Ecto neural progenitor cell (in vitro differentiated cells): ENCODE measurements around the gene RNF187.
A peak's percentile ranks its signal among the peaks of the same experiment; 100 is the strongest.
"Not testable (repeated sequence)": the region's sequence is repeated elsewhere in the genome, so short reads cannot be mapped to it uniquely, and the experiment has no call there.

Experiments used
- DNase-seq: peaks from one replicate; pipeline ENCODE4 v3.0.0-alpha.2; 2018; ENCODE audit warnings: low spot score

Gene RNF187

GRCh38 chr1:228488818-228489674 is 1.9 kb downstream of the RNF187 start:
- DNase-seq, result no peak

DNA sequence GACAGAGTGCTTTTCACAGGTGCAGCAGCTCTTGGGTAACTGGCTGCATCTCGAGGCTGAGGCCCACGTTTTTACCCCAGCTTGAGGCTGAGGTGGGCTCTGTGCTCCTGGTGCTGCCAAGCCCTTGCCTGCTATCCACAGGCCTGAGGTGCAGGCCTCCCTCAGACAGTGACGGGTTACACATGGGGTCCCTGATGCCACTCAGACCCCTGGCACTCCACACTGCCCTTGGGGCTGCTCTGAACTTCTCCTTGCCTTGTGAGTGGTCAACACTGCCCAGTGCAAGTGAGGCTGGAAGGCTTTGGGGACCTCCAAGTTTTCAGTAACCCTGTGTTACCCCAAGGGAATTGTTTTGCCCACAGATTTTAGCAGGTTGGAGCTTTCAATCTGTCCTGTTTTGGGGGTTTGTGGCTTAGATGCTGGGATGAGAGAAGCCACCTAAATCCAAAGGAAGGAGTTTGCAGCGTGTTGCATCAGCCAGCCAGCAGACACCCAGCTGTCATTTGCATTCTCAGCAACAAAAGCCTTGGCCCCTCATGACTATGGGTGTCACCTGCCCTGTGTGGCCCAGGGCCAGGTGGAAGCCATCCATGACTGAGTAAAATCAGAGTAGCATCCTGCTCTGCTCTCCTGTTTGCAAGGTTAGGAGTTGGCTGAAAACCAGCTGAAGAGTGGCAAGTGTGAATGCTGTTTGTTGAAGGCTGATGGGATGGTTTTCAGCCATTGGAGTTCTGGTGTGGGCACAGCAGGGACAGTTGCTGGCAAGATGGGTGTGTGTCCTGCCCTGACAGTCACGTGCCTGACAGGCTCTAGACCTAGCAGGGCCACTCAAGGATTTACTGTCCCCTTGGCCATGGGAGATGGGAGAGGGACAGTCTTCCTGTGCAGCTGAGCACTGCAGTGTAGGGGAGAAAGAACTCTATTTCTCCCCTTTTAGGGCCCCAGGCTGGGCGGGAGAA is 3.2 kb downstream of the RNF187 start:
- DNase-seq, result no peak

- DNase-seq, result no peak
Measured at GRCh38 chr1:228493141-228494043, 6.2 kb downstream of the RNF187 start.

GRCh38 chr1:228494044-228494353 is 6.8 kb downstream of the RNF187 start:
- no peak for DNase-seq

DNA sequence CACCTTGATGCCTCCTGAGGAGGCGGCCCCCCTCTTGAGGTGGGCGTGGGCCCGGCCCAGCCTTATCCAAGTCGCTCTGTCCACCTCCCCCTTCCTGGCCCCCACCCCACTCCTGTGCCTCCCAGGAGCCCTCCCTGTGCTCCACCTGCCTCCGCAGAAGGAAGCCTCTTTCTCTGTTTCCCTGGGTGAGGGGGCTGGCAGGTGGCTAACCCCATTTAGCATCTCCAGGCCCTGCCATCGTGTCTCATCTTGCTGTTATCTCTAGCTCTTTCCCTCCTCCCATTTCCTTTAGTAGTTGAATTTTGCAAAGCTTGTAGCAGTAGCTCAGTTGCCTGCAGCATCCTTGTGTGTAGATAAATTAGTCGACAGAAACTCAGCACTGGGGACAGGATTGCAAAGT is 7.2 kb downstream of the RNF187 start:
- DNase-seq, result no peak

GRCh38 chr1:228494970-228495853 is 8.0 kb downstream of the RNF187 start:
- no peak for DNase-seq

DNA sequence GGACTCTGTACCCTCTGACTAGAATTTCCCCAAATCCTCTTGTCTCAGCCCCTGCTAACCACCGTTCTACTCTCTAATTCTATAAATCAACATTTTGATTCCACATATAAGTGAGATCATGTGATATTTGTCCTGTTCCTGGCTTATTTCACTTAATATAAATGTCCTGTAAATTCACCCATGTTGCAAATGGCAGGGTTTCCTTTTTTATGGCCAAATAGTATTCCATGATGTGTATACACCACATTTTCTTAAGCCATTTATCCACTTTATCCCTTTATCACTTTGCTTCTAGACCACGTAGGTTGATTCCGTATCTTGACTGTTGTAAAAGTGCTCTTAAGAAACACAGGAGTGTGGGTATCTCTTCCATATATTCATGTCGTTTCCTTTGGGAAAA is 8.9 kb downstream of the RNF187 start:
- DNase-seq, result no peak

DNA sequence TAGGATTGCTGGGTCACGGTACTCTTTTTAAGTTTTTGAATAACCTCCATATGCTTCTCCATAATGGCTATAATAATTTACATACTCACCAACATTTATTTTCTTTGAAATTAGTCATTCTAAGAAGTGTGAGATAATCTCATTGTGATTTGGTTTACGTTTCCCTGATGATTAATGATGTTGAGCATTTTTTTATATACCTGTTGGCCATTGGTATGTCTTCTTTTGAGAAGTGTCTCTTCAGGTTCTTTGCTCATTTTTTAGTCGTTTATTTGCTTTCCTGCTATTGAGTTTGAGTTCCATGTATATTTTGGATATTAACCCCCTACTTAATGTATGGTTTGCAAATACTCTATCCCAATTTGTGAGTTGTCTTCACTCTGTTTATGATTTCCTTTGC is 9.3 kb downstream of the RNF187 start:
- no peak for DNase-seq

DNA sequence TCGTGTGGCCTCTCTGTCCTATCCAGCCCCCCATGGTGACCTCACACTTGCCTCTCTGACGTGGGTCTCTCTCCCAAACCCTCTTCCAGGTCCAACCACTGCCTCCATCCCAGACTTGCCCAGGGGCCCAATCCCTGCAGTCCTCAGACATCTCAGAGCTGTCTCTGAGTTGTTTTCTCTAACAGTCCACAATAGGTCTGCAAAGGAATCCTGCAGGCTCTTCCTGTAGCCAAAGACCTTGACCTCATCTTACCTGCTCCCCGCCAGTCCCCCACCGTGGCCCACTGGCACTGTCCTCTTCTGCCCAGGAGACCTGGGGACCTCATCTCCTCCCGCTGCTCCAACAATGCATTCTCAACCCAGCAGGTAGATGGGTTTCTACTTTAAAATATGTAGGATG is 10.0 kb downstream of the RNF187 start:
- no peak for DNase-seq

- no peak for DNase-seq
Measured at GRCh38 chr1:228497817-228498216, 10.6 kb downstream of the RNF187 start.

DNA sequence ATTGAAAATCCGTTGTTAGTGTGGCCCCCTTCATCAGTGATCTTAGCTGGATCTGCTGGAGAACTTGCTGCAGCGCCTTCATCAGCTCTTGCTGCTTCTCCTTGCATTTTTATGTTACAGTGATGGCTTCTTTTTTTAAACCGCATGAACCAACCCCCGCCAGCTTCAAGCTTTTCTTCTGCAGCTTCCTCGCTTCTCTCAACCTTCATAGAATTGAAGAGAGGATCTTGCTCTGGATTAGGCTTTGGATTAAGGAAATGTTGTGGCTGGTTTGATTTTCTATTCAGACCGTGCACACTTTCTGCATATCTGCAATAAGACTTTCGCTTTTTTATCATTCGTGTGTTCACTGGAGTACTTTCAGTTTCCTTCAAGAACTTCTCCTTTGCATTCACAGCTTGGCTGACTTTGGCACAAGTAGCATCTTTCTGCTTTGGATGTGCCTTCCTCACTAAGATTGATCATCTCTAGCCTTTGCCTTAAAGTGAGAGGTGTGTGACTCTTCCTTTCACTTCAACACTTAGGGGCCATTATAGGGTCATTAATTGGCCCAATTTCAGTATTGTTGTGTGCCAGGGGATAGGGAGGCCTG is 13.1 kb downstream of the RNF187 start:
- no peak for DNase-seq

- DNase-seq, result peak; percentile 87
Measured at GRCh38 chr1:228500901-228501871, 14.0 kb downstream of the RNF187 start.

DNA sequence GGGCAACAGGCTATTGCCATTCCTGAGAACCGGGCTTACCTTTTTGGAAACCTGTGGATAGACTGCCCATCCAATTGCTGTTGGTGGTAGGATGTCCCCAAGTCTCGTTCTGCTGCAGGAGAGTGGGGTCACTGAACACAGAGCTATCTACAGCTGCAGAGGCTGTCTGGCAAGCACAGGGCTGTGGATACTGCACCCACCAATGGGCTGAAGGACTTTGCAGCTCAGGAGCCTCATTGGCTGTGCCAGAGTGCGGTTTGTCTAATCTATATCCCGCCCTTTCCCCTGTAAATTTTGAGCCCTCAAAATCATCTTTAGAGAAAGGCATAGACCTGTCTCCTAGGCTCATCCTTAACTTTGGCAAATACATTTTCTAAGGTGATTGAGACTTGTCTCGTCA is 15.3 kb downstream of the RNF187 start:
- no peak for DNase-seq

DNA sequence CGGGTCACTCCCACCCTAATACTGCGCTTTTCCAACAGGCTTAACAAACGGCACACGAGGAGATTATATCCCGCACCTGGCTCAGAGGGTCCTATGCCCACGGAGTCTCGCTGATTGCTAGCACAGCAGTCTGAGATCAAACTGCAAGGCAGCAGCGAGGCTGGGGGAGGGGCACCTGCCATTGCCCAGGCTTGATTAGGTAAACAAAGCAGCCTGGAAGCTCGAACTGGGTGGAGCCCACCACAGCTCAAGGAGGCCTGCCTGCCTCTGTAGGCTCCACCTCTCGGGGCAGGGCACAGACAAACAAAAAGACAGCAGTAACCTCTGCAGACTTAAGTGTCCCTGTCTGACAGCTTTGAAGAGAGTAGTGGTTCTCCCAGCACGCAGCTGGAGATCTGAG is 18.8 kb downstream of the RNF187 start:
- not testable (repeated sequence) for DNase-seq

DNA sequence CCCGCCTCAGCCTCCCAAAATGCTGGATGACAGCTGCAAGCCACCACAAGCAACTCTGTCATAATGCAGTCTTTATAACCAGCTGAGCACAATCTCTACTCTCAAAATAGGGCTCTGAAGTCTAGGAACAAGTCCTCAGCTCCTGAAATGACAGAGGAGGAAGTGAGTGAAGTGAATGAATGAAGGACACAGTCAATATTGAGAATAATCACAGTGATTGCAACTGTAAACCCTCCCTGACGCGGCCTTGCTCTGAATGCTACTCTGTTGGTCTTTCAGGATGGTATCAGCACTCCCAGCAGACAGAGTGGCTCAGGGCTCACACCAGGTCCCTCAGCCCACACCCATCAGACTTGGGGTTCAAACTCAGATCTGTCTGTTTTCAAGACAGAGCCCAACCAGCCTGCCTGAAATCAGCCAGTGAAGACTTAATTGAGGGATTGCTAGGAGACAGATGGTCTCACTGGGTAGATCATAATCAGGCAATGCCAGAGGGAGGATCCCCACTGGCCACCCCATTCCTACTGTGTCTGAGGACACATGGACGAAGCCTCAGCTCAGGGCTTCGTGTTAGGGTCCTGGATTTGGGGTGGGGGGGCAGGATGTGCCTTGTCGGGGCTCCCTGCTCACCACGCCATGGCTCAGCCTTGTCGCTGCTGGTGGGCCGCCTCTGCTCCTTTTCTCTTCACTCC is 20.9 kb downstream of the RNF187 start:
- DNase-seq, result no peak

GRCh38 chr1:228508840-228509415 is 21.7 kb downstream of the RNF187 start:
- no peak for DNase-seq

- DNase-seq, result no peak
Measured at GRCh38 chr1:228510101-228510802, 23.1 kb downstream of the RNF187 start.
